Neural cell (in vitro differentiated cells): ENCODE results near the gene GRK3. TPM values are rescaled to one million over a fixed set of nuclear protein-coding genes. Genes with fewer than 3 reads are reported as not detected.

Experiments used
- H2AFZ ChIP-seq: fragments of 200-600, 300-800 bp; sonication (generic), shearing (Covaris generic); 2 replicates; pipeline ENCODE4 v1.6.0; 2014; ENCODE audit warnings: low read depth, mild to moderate bottlenecking, antibody characterized with exemption, low read length, moderate library complexity
- H3F3A ChIP-seq: fragments of 200-600 bp; shearing (Covaris generic); 2 replicates; pipeline ENCODE4 v1.6.1; 2016; ENCODE audit warnings: mild to moderate bottlenecking, moderate library complexity, mixed read lengths, antibody characterized with exemption, low read length; ENCODE audit not compliant: insufficient read depth, poor library complexity, severe bottlenecking
- H3K27ac ChIP-seq: fragments of 200-600, 300-800 bp; sonication (generic), shearing (Covaris generic); 2 replicates; pipeline ENCODE4 v1.5.1; 2014; ENCODE audit warnings: mild to moderate bottlenecking, low read length, moderate library complexity
- H3K27me3 ChIP-seq: fragments of 300-800, 200-600 bp; sonication (generic), shearing (Covaris generic); 2 replicates; pipeline ENCODE4 v1.6.0; 2014; ENCODE audit warnings: mild to moderate bottlenecking, low read depth, low read length, moderate library complexity; ENCODE audit not compliant: insufficient read depth
- H3K36me3 ChIP-seq: fragments of 300-800, 200-600 bp; sonication (generic), shearing (Covaris generic); 2 replicates; pipeline ENCODE4 v1.5.1; 2014; ENCODE audit warnings: mild to moderate bottlenecking, antibody characterized with exemption, low read length, moderate library complexity; ENCODE audit not compliant: insufficient read depth
- H3K4me2 ChIP-seq: fragments of 300-800, 200-600 bp; sonication (generic), shearing (Covaris generic); 2 replicates; pipeline ENCODE4 v1.6.0; 2014; ENCODE audit warnings: mild to moderate bottlenecking, low read length
- H3K4me3 ChIP-seq: fragments of 300-800, 200-600 bp; sonication (generic), shearing (Covaris generic); 2 replicates; pipeline ENCODE4 v1.5.1; 2014; ENCODE audit warnings: mild to moderate bottlenecking, low read length, moderate library complexity
- H3K79me2 ChIP-seq: fragments of 200-600 bp; shearing (Covaris generic); replicated peaks from 2 replicates; pipeline ENCODE4 v1.6.0; 2014; ENCODE audit warnings: mild to moderate bottlenecking, low read length, moderate library complexity; ENCODE audit not compliant: insufficient read depth
- H3K9ac ChIP-seq: fragments of 300-800, 200-600 bp; sonication (generic), shearing (Covaris generic); 2 replicates; pipeline ENCODE4 v1.6.1; 2016; ENCODE audit warnings: mild to moderate bottlenecking, low read length, mixed read lengths
- H3K9me2 ChIP-seq: fragments of 200-600 bp; shearing (Covaris generic); 2 replicates; pipeline ENCODE4 v1.6.1; 2016; ENCODE audit warnings: mild to moderate bottlenecking, low read length, mixed read lengths; ENCODE audit not compliant: insufficient read depth
- H3K9me3 ChIP-seq: fragments of 200-600, 300-800 bp; sonication (generic), shearing (Covaris generic); 2 replicates; pipeline ENCODE4 v1.6.1; 2016; ENCODE audit warnings: mild to moderate bottlenecking, mixed run types, low read length, moderate library complexity, mixed read lengths
- H4K20me1 ChIP-seq: fragments of 200-600 bp; shearing (Covaris generic); 2 replicates; pipeline ENCODE4 v1.6.1; 2016; ENCODE audit warnings: mild to moderate bottlenecking, mixed run types; ENCODE audit not compliant: insufficient read depth
- CTCF ChIP-seq: fragments of 450-650 bp; IDR thresholded peaks from 2 replicates; pipeline ENCODE4 v1.5.1; 2014; ENCODE audit warnings: antibody characterized with exemption, mild to moderate bottlenecking, moderate library complexity; ENCODE audit not compliant: poor library complexity, severe bottlenecking
- EP300 ChIP-seq: fragments of 450-650 bp; conservative IDR thresholded peaks from 2 replicates; pipeline ENCODE4 v1.6.1; 2014; ENCODE audit warnings: antibody characterized with exemption, mild to moderate bottlenecking, moderate library complexity; ENCODE audit not compliant: poor library complexity, severe bottlenecking
- EZH2 ChIP-seq: fragments of 200-600, 300-800 bp; shearing (Covaris generic), sonication (generic); IDR thresholded peaks from 2 replicates; pipeline ENCODE4 v1.6.1; 2014; ENCODE audit warnings: antibody characterized with exemption, low read length, borderline replicate concordance, mild to moderate bottlenecking; ENCODE audit not compliant: insufficient read depth, poor library complexity, severe bottlenecking
- MXI1 ChIP-seq: fragments of 450-650 bp; conservative IDR thresholded peaks from 2 replicates; pipeline ENCODE4 v1.6.1; 2014; ENCODE audit warnings: antibody characterized with exemption, mild to moderate bottlenecking; ENCODE audit not compliant: poor library complexity, severe bottlenecking
- POLR2AphosphoS5 ChIP-seq: IDR thresholded peaks from 2 replicates; pipeline ENCODE4 v1.6.1; 2012
- RAD21 ChIP-seq: fragments of 450-650 bp; conservative IDR thresholded peaks from 2 replicates; pipeline ENCODE4 v1.6.1; 2014; ENCODE audit warnings: antibody characterized with exemption, mild to moderate bottlenecking, moderate library complexity
- SMC3 ChIP-seq: fragments of 450-650 bp; conservative IDR thresholded peaks from 2 replicates; pipeline ENCODE4 v1.6.1; 2014; ENCODE audit warnings: antibody characterized with exemption, mild to moderate bottlenecking, moderate library complexity; ENCODE audit not compliant: poor library complexity
- TAF1 ChIP-seq: IDR thresholded peaks from 2 replicates; pipeline ENCODE4 v1.6.1; 2012; ENCODE audit warnings: low read depth
- polyA plus RNA-seq: library from polyadenylated mRNA; depleted of rRNA; stranded (reverse); fragments of >200 nt; gene quantifications from 2 replicates; pipeline ENCODE4 v1.2.3, GENCODE V29; 2014
- TF ChIP-seq, protein P1 (sequence below): IDR thresholded peaks from 2 replicates; pipeline ENCODE4 v1.6.1; 2012; ENCODE audit warnings: borderline replicate concordance

The GRK3 gene
- polyA plus RNA-seq, 1 donor from 2014 or later, result 9.8 TPM

- no peaks in the 10 kb centered on the region for H3K9me2 ChIP-seq
- H3K27ac ChIP-seq, result no peak overlapping the region
- no peak overlapping the region for H3K4me3 ChIP-seq
- no peak overlapping the region for H3K4me2 ChIP-seq
- H3K79me2 ChIP-seq, result no peaks in the 10 kb centered on the region
- no peaks in the 10 kb centered on the region for H3F3A ChIP-seq
- no peaks in the 10 kb centered on the region for H3K27me3 ChIP-seq
- no peak overlapping the region for H3K9ac ChIP-seq
- H3K9me3 ChIP-seq, result no peaks in the 10 kb centered on the region
- no peaks in the 10 kb centered on the region for H4K20me1 ChIP-seq
- H3K36me3 ChIP-seq, result no peaks in the 10 kb centered on the region
- H2AFZ ChIP-seq, result no peak overlapping the region
- TF ChIP-seq CTCF, result no peak
- no peak for TF ChIP-seq EP300
- TF ChIP-seq EZH2, result no peak
Observed at GRCh38 chr22:25651332-25652085, 87.0 kb downstream of the GRK3 start.

DNA sequence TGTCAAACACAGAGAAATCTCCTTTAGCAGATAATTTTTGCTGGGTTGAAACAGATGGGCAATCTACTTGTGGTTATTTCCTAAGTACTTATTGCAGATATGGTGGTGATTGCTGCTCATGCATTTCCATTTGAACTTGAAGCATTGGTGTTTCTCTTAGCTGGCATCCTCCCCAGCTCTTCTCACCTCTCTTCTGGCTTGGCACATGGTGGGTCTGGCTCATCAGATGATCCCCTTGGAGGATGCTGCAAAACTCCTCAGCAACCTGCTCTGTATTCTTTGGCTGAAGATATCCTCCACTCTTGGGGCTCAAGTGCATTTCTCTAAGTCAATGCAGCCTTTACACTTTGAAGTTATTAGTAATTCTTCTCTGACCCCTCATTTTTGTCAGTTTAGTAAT, 90.2 kb downstream of the GRK3 start:
- Histone ChIP-seq H3K27ac (no peak overlapping the region), H3K4me3 (no peak overlapping the region)

More for the DNA sequence above, 90.2 kb downstream of the GRK3 start:
- Histone ChIP-seq H3K9ac (no peak overlapping the region), H3K36me3 (no peaks in the 10 kb centered on the region), H2AFZ (no peak overlapping the region), H4K20me1 (no peaks in the 10 kb centered on the region), H3K9me3 (no peaks in the 10 kb centered on the region), H3K79me2 (no peaks in the 10 kb centered on the region), H3K27me3 (no peaks in the 10 kb centered on the region), H3K4me2 (no peak overlapping the region), H3F3A (no peaks in the 10 kb centered on the region), H3K9me2 (no peaks in the 10 kb centered on the region)
- TF ChIP-seq CTCF (no peak), EZH2 (no peak), SMC3 (no peak), MXI1 (no peak), TAF1 (no peak), RAD21 (no peak), POLR2AphosphoS5 (no peak), EP300 (no peak)
- TF ChIP-seq, protein P1, sequence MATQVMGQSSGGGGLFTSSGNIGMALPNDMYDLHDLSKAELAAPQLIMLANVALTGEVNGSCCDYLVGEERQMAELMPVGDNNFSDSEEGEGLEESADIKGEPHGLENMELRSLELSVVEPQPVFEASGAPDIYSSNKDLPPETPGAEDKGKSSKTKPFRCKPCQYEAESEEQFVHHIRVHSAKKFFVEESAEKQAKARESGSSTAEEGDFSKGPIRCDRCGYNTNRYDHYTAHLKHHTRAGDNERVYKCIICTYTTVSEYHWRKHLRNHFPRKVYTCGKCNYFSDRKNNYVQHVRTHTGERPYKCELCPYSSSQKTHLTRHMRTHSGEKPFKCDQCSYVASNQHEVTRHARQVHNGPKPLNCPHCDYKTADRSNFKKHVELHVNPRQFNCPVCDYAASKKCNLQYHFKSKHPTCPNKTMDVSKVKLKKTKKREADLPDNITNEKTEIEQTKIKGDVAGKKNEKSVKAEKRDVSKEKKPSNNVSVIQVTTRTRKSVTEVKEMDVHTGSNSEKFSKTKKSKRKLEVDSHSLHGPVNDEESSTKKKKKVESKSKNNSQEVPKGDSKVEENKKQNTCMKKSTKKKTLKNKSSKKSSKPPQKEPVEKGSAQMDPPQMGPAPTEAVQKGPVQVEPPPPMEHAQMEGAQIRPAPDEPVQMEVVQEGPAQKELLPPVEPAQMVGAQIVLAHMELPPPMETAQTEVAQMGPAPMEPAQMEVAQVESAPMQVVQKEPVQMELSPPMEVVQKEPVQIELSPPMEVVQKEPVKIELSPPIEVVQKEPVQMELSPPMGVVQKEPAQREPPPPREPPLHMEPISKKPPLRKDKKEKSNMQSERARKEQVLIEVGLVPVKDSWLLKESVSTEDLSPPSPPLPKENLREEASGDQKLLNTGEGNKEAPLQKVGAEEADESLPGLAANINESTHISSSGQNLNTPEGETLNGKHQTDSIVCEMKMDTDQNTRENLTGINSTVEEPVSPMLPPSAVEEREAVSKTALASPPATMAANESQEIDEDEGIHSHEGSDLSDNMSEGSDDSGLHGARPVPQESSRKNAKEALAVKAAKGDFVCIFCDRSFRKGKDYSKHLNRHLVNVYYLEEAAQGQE, result no peak
